GM20431 (cell line): Measurements from ENCODE around the gene SP6.

Experiments used
- in situ Hi-C: fragments of 300-500 bp; cut with MseI, MboI; formaldehyde crosslinking; loops from one replicate; pipeline ENCODE4 v1.15.0; 2020; ENCODE audit warnings: low sequenced_read_pairs; ENCODE audit not compliant: unreplicated experiment

SP6 gene

GRCh38 chr17:47857551-47858455, 6.8 kb upstream of the SP6 start:
- in situ Hi-C loops: no loop called here

GRCh38 chr17:47856830-47857229, 5.9 kb upstream of the SP6 start:
- in situ Hi-C loops: no loop called here

GRCh38 chr17:47855737-47856136, 4.8 kb upstream of the SP6 start:
- in situ Hi-C loops: no loop called here

- in situ Hi-C loops: no loop called here
Observed at GRCh38 chr17:47853616-47854015, 2.7 kb upstream of the SP6 start.

- in situ Hi-C loops: no loop called here
Observed at GRCh38 chr17:47852113-47852949, 1.4 kb upstream of the SP6 start.

- in situ Hi-C loops: no loop called here
Observed at GRCh38 chr17:47851764-47852112, 775 bp upstream of the SP6 start.

- in situ Hi-C loops: no loop called here
Observed at GRCh38 chr17:47850373-47850691, 631 bp downstream of the SP6 start.

- in situ Hi-C loops: no loop called here
Observed at GRCh38 chr17:47848198-47848513, 2.8 kb downstream of the SP6 start.

- in situ Hi-C loops: no loop called here
Observed at GRCh38 chr17:47847341-47848197, 3.4 kb downstream of the SP6 start.

GRCh38 chr17:47846716-47847340, 4.1 kb downstream of the SP6 start:
- in situ Hi-C loops: no loop called here

- in situ Hi-C loops: no loop called here
Observed at GRCh38 chr17:47845716-47846075, 5.3 kb downstream of the SP6 start.

GRCh38 chr17:47844814-47845715, 5.9 kb downstream of the SP6 start:
- in situ Hi-C loops: loop anchor here (5.0 kb wide), 1 partner anchor 42 kb away; no protein-coding TSS in a partner anchor

- in situ Hi-C loops: loop anchor here (5.0 kb wide), 1 partner anchor 43 kb away; no protein-coding TSS in a partner anchor
Observed at GRCh38 chr17:47844227-47844626, 6.7 kb downstream of the SP6 start.

GRCh38 chr17:47843391-47843730, 7.6 kb downstream of the SP6 start:
- in situ Hi-C loops: loop anchor here (5.0 kb wide), 1 partner anchor 44 kb away; no protein-coding TSS in a partner anchor

- in situ Hi-C loops: loop anchor here (5.0 kb wide), 1 partner anchor 46 kb away; no protein-coding TSS in a partner anchor
Observed at GRCh38 chr17:47841488-47842291, 9.3 kb downstream of the SP6 start.

GRCh38 chr17:47840742-47841487, 10.0 kb downstream of the SP6 start, which contains the start of gene SCRN2:
Gene SCRN2, minus strand, starts transcription at chr17:47841273. Its CDS starts 430 bp downstream, at chr17:47840843.
- in situ Hi-C loops: loop anchor here (5.0 kb wide), 1 partner anchor 46 kb away; no protein-coding TSS in a partner anchor

- in situ Hi-C loops: loop anchor here (5.0 kb wide), 1 partner anchor 47 kb away; no protein-coding TSS in a partner anchor
Observed at GRCh38 chr17:47840001-47840741, 10.8 kb downstream of the SP6 start.
